Mucosa of descending colon (tissue), 3 donors: ENCODE results near the gene SLC22A16. TPM values are rescaled to one million over a fixed set of nuclear protein-coding genes. Genes with fewer than 3 reads are reported as not detected.

Experiments
- ATAC-seq: fragments of 200-7000 bp; cut with Tn5 transposase; one replicate; pipeline ENCODE4 v1.9.1; 2020; ENCODE audit warnings: mild to moderate bottlenecking, moderate library complexity
- DNase-seq, 3 donors: peaks; one replicate each; pipeline ENCODE4 v3.0.0-alpha.2; 2020
- H3K36me3 ChIP-seq: fragments of 200-600 bp; one replicate; pipeline ENCODE4 v1.8.0; 2021; ENCODE audit warnings: low read depth, mild to moderate bottlenecking
- H3K4me1 ChIP-seq: fragments of 200-600 bp; one replicate; pipeline ENCODE4 v1.8.0; 2021; ENCODE audit warnings: low read depth, mild to moderate bottlenecking
- H3K4me3 ChIP-seq: fragments of 200-600 bp; one replicate; pipeline ENCODE4 v1.8.0; 2021; ENCODE audit warnings: mild to moderate bottlenecking
- H3K9me3 ChIP-seq: fragments of 200-600 bp; one replicate; pipeline ENCODE4 v1.8.0; 2021; ENCODE audit warnings: mild to moderate bottlenecking
- CTCF ChIP-seq: fragments of 200-600 bp; IDR thresholded peaks from one replicate; pipeline ENCODE4 v1.8.0; 2022; ENCODE audit warnings: antibody characterized with exemption, mild to moderate bottlenecking
- intact Hi-C, 2 donors: fragments of 100-400 bp; cut with DNase I in 1 of 2; cut with micrococcal nuclease in 1 of 2; formaldehyde crosslinking; loops; one replicate each; pipeline versions ENCODE4 v1.11.0 to v1.11.1; 2022; cut with DNase I, micrococcal nuclease
- total RNA-seq, 3 donors: library from RNA; stranded (reverse); fragmentation: NEBNext Ultra II Directional in 2 of 3; extraction: Animal tissue kit (Norgen Biotek cat#: 25700) in 2 of 3; gene quantifications; one replicate each; pipeline versions ENCODE4 v1.2.1 to v1.2.4, GENCODE V29; 2021 to 2023
- donor health status: DM: no; HTN: no; CAD: no; lungs with moderate emphysema.
- donor health status: DM: no; HTN: no; CAD: no.
- donor health status: DM: no; HTN: yes; CAD: no.

The SLC22A16 gene
- total RNA-seq, 3 donors from 2014 or later, result 0.16 to 0.46 TPM; not detected in 1

DNA sequence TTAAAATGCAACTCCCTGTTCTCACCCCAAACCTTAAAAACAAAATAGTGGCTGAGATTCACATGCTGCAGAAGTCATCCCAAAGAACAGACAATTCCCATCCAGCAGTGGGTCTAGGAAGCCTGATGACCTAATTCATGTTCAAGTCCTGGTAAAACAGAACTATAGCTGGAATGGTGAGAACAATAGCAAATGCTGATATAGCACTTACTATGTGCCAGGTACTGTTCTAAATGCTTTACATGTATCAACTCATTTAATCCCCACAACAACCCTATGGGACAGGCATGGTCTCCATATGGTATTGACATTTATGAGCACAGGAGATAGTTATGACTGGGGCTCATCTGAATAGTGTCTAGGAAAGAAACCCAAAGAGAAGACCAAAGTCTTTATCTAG is 66.6 kb downstream of the SLC22A16 start:
- Histone ChIP-seq H3K9me3 (no peaks in the 10 kb centered on the region), H3K4me1 (no peaks in the 10 kb centered on the region), H3K36me3 (no peaks in the 10 kb centered on the region), H3K4me3 (no peak overlapping the region)
- TF ChIP-seq CTCF, result no peak
- ATAC-seq, result no peak
- intact Hi-C loops, result no loop called here
- no peak for DNase-seq

DNA sequence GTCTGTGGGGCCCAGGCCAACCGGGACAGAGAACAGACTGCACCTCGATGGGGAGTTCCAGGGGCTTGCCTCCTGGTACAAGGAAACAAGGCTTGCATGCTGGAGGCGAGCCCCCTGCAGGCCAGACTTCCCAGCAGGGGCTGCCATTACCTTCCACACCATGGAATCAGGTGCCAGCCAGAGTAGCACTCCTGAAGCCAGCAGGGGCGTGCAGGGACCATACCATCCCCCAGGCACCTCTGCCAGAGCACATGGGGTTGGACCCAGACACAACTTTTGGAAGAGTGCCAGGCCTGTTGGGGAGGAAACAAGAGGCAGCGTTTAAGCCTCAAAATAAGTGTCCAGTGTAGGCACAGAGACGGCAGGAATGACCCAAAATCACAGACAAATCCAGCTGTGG is 67.5 kb downstream of the SLC22A16 start:
- no peak for DNase-seq
- H3K9me3 ChIP-seq, result no peaks in the 10 kb centered on the region
- TF ChIP-seq CTCF, result no peak
- intact Hi-C loops, result no loop called here
- no peak overlapping the region for H3K4me3 ChIP-seq
- no peak for ATAC-seq
- no peaks in the 10 kb centered on the region for H3K4me1 ChIP-seq
- no peaks in the 10 kb centered on the region for H3K36me3 ChIP-seq

GRCh38 chr6:110404607-110405006 is 71.8 kb downstream of the SLC22A16 start:
- Histone ChIP-seq H3K9me3 (no peaks in the 10 kb centered on the region), H3K4me3 (no peak overlapping the region), H3K4me1 (no peaks in the 10 kb centered on the region), H3K36me3 (no peaks in the 10 kb centered on the region)
- no peak for TF ChIP-seq CTCF
- ATAC-seq (peak; percentile 37), DNase-seq (no peak)
- intact Hi-C loops, result no loop called here

GRCh38 chr6:110401585-110402176 is 74.7 kb downstream of the SLC22A16 start:
- no peak overlapping the region for H3K4me3 ChIP-seq
- no peak for ATAC-seq

GRCh38 chr6:110400208-110400607 is 76.2 kb downstream of the SLC22A16 start:
- no peak for TF ChIP-seq CTCF

More at GRCh38 chr6:110401585-110402176, 74.7 kb downstream of the SLC22A16 start:
- Histone ChIP-seq H3K4me1 (no peaks in the 10 kb centered on the region), H3K9me3 (no peaks in the 10 kb centered on the region), H3K36me3 (no peaks in the 10 kb centered on the region)
- intact Hi-C loops, result no loop called here
- no peak for TF ChIP-seq CTCF
- no peak for DNase-seq

More at GRCh38 chr6:110400208-110400607, 76.2 kb downstream of the SLC22A16 start:
- intact Hi-C loops, result no loop called here
- ATAC-seq (no peak), DNase-seq (no peak)
- no peaks in the 10 kb centered on the region for H3K4me1 ChIP-seq
- no peak overlapping the region for H3K4me3 ChIP-seq
- no peaks in the 10 kb centered on the region for H3K36me3 ChIP-seq
- H3K9me3 ChIP-seq, result no peaks in the 10 kb centered on the region
